Panc1 (cell line): Measurements from ENCODE around the gene TEN1. TPM values are rescaled to one million over a fixed set of nuclear protein-coding genes. Genes with fewer than 3 reads are reported as not detected.

Experiments
- ATAC-seq: fragments of 200-7000 bp; cut with Tn5 transposase; 2 replicates; pipeline ENCODE4 v1.9.1; 2020; ENCODE audit warnings: mild to moderate bottlenecking, moderate library complexity
- BruUV-seq: library from RNA; stranded (reverse); fragments of 400-500 nt; replicated peaks from 2 replicates; lab custom pipeline; 2021; lab: Mats Ljungman, UMichigan
- CTCF ChIA-PET: fragments of 300-600 bp; sonication (Branson Sonifier 250); formaldehyde crosslinking; loops from one replicate; lab custom pipeline; 2022; ENCODE audit warnings: antibody characterized with exemption; lab: Charles Lee
- POLR2A ChIA-PET: fragments of 300-600 bp; sonication (Branson Sonifier 250); formaldehyde crosslinking; loops from one replicate; lab custom pipeline; 2022; ENCODE audit warnings: antibody characterized with exemption; lab: Charles Lee
- DNase-seq: peaks from one replicate; pipeline ENCODE4 v3.0.0-alpha.2; 2010; ENCODE audit warnings: low read depth, low spot score
- H3K27ac ChIP-seq: 2 replicates; pipeline ENCODE4 v1.5.1; 2011; ENCODE audit warnings: mild to moderate bottlenecking, low read length, inconsistent platforms
- H3K27me3 ChIP-seq: fragments of 200-500 bp; sonication (Bioruptor generic); 2 replicates; pipeline ENCODE4 v1.6.0; 2014; ENCODE audit warnings: low read length, inconsistent platforms; ENCODE audit not compliant: control insufficient read depth, insufficient read depth
- H3K36me3 ChIP-seq: fragments of 200-500 bp; sonication (Bioruptor generic); 2 replicates; pipeline ENCODE4 v1.5.1; 2014; ENCODE audit warnings: inconsistent platforms, mild to moderate bottlenecking, low read length, moderate library complexity; ENCODE audit not compliant: control insufficient read depth, insufficient read depth
- H3K4me1 ChIP-seq: 2 replicates; pipeline ENCODE4 v1.5.1; 2011; ENCODE audit warnings: inconsistent platforms, mild to moderate bottlenecking, low read length, moderate library complexity; ENCODE audit not compliant: control insufficient read depth, insufficient read depth
- H3K4me3 ChIP-seq, 2 experiments: 2 replicates each; pipeline ENCODE4 v1.5.1; 2011 to 2012; ENCODE audit warnings: low read depth in 2 of 2, low read length in 2 of 2, mild to moderate bottlenecking in 2 of 2, inconsistent platforms in 1 of 2, moderate library complexity in 1 of 2
- H3K9me3 ChIP-seq: fragments of 200-500 bp; sonication (Bioruptor generic); 2 replicates; pipeline ENCODE4 v1.5.1; 2014; ENCODE audit warnings: low read depth, mild to moderate bottlenecking, inconsistent platforms, low read length, moderate library complexity; ENCODE audit not compliant: control insufficient read depth, insufficient read depth
- CTCF ChIP-seq: fragments of 450-650 bp; IDR thresholded peaks from 2 replicates; pipeline ENCODE4 v1.5.1; 2017; ENCODE audit warnings: mild to moderate bottlenecking
- POLR2AphosphoS5 ChIP-seq: IDR thresholded peaks from 2 replicates; pipeline ENCODE4 v1.6.1; 2012; ENCODE audit warnings: mild to moderate bottlenecking, low read depth, low read length, moderate library complexity
- REST ChIP-seq, 2 experiments: IDR thresholded peaks; 2 replicates each; pipeline ENCODE4 v1.6.1; 2011 to 2012; ENCODE audit warnings: low read depth in 2 of 2, control low read depth in 1 of 2, low read length in 1 of 2, mild to moderate bottlenecking in 1 of 2, moderate library complexity in 1 of 2; ENCODE audit not compliant: insufficient read depth in 1 of 2
- SIN3A ChIP-seq: IDR thresholded peaks from 2 replicates; pipeline ENCODE4 v1.6.1; 2012; ENCODE audit warnings: low read depth, mild to moderate bottlenecking, low read length, moderate library complexity, borderline replicate concordance; ENCODE audit not compliant: insufficient read depth
- TCF7L2 ChIP-seq: IDR thresholded peaks from 2 replicates; pipeline ENCODE4 v1.6.1; 2011; ENCODE audit warnings: mild to moderate bottlenecking, low read depth, low read length, inconsistent platforms
- in situ Hi-C: cut with HindIII; loops from 2 replicates; pipeline ENCODE4 v1.10.0; 2016; ENCODE audit warnings: low sequenced_read_pairs, low pct_unique_long_range_greater_than_20kb
- intact Hi-C: fragments of 100-400 bp; cut with micrococcal nuclease; formaldehyde crosslinking; loops from one replicate; pipeline ENCODE4 v1.10.0; 2022; ENCODE audit not compliant: unreplicated experiment
- total RNA-seq: library from RNA; stranded (reverse); gene quantifications from one replicate; pipeline ENCODE4 v1.2.1, GENCODE V29; 2021; ENCODE audit not compliant: unreplicated experiment

The TEN1 gene
- total RNA-seq, 1 experiment from 2014 or later = 41.3 TPM

DNA sequence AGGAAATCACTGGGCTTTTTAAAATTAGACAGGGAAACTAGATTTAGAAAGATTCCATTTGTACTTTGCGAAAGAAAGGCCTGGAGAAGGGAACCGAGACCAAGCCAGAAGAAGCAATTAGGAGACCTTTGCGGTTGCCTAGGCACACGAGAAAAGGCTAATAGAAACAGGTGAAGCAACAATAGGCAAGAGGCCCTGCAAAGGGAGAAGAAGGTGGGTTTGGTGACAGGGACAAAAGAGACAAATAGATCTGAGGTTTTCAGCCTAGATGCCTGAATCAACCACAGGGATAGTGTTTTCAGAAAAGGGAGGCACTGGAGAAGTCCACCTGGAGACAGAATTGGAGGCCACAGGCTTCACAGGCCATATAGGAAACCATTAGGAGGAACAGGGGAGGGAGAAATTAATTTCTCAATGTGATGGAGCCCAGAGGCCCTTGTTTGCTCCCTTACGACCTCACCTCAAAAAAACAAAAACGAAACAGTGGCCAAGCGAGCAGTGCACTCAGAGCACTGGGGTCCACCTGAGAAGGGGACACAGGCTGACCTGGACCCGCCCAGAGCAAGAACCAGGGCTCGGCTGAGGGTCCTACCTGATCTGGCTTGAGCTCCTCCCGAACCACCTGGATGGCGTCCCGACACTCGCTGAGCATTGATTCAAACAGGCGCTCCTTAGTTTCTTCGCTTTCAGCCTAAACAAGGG lies 70.9 kb downstream of the TEN1 start:
- ChIA-PET CTCF (no interaction called here), POLR2A (no interaction called here)
- no peak overlapping the region for H3K4me3 ChIP-seq
- ATAC-seq (no peak), DNase-seq (no peak)
- no TSS peak for BruUV-seq
- no peaks in the 10 kb centered on the region for H3K27me3 ChIP-seq
- no peaks in the 10 kb centered on the region for H3K9me3 ChIP-seq
- H3K27ac ChIP-seq = no peak overlapping the region
- intact Hi-C loops = no loop called here
- in situ Hi-C loops = loop anchor here (25.0 kb wide), 1 partner anchor 113 kb away; the partner anchor contains the start of gene FBF1
- TF ChIP-seq TCF7L2 = no peak
- no peak for TF ChIP-seq CTCF
- no peak for TF ChIP-seq POLR2AphosphoS5
- no peak for TF ChIP-seq REST (IDR thresholded peaks at IDR 0.05; ENCODE audit: insufficient read depth in 1 of 2, low read depth in 2 of 2, low read length in 1 of 2)
- no peak for TF ChIP-seq SIN3A
- H3K4me1 ChIP-seq = no peaks in the 10 kb centered on the region
- H3K36me3 ChIP-seq = peaks cover 16% of the 10 kb centered on the region; the same call in 1 of the 2 replicates

Other genes with a start within 250 kb of the TEN1 start
- 35.8 TPM for gene GALK1, start 214.0 kb upstream of the TEN1 start, total RNA-seq
- gene UNK, start 194.4 kb upstream of the TEN1 start, total RNA-seq = 32.1 TPM
- 12.7 TPM for gene UNC13D, start 134.8 kb upstream of the TEN1 start, total RNA-seq
- gene WBP2, start 123.9 kb upstream of the TEN1 start, total RNA-seq = 163 TPM
- 125 TPM for gene TRIM47, start 100.7 kb upstream of the TEN1 start, total RNA-seq
- gene TRIM65, start 82.3 kb upstream of the TEN1 start, total RNA-seq = 48.6 TPM
- 165 TPM for gene MRPL38, start 74.4 kb upstream of the TEN1 start, total RNA-seq
- gene FBF1, start 38.2 kb upstream of the TEN1 start, total RNA-seq = 32.5 TPM
- 53.5 TPM for gene ACOX1, start 74 bp upstream of the TEN1 start, total RNA-seq
- 11.9 TPM for gene CDK3, start 21.6 kb downstream of the TEN1 start, total RNA-seq
- 36.4 TPM for gene EVPL, start 48.1 kb downstream of the TEN1 start, total RNA-seq
- gene SRP68, start 93.3 kb downstream of the TEN1 start, total RNA-seq = 100 TPM
- gene GALR2, start 95.5 kb downstream of the TEN1 start, total RNA-seq = 0.41 TPM
- gene ZACN, start 99.9 kb downstream of the TEN1 start, total RNA-seq = not detected
- gene EXOC7, start 124.5 kb downstream of the TEN1 start, total RNA-seq = 190 TPM
- 0.28 TPM for gene FOXJ1, start 162.0 kb downstream of the TEN1 start, total RNA-seq